Globus pallidus (tissue), 1 donor: ENCODE measurements around the gene RAB15.

ENCODE experiments used
- DNase-seq: peaks from one replicate; pipeline ENCODE4 v3.0.0-alpha.2; 2015; ENCODE audit warnings: low spot score

The RAB15 gene

GRCh38 chr14:64955297-64955696 lies 16.8 kb downstream of the RAB15 start:
- DNase-seq, result no peak

- no peak for DNase-seq
Measured at GRCh38 chr14:64954491-64955240, 17.5 kb downstream of the RAB15 start.

- DNase-seq, result no peak
Measured at GRCh38 chr14:64953661-64954060, 18.5 kb downstream of the RAB15 start.

- DNase-seq, result no peak
Measured at GRCh38 chr14:64953310-64953654, 18.9 kb downstream of the RAB15 start.

- no peak for DNase-seq
Measured at GRCh38 chr14:64952598-64953309, 19.4 kb downstream of the RAB15 start.

GRCh38 chr14:64951724-64952123 lies 20.4 kb downstream of the RAB15 start:
- DNase-seq, result no peak

GRCh38 chr14:64951291-64951690 lies 20.8 kb downstream of the RAB15 start:
- no peak for DNase-seq

- no peak for DNase-seq
Measured at GRCh38 chr14:64950889-64951288, 21.2 kb downstream of the RAB15 start.

- no peak for DNase-seq
Measured at GRCh38 chr14:64948612-64949210, 23.4 kb downstream of the RAB15 start.

GRCh38 chr14:64947710-64948611 lies 24.2 kb downstream of the RAB15 start:
- no peak for DNase-seq

GRCh38 chr14:64946310-64947045 lies 25.7 kb downstream of the RAB15 start:
- DNase-seq, result no peak

GRCh38 chr14:64945431-64946178 lies 26.5 kb downstream of the RAB15 start:
- no peak for DNase-seq

GRCh38 chr14:64944861-64945260 lies 27.3 kb downstream of the RAB15 start:
- DNase-seq, result no peak

- no peak for DNase-seq
Measured at GRCh38 chr14:64944041-64944440, 28.1 kb downstream of the RAB15 start.

GRCh38 chr14:64943556-64943955 lies 28.6 kb downstream of the RAB15 start:
- DNase-seq, result no peak

GRCh38 chr14:64942531-64943111 lies 29.5 kb downstream of the RAB15 start, which contains the start of gene GPX2:
Gene GPX2, minus strand, starts transcription at chr14:64942745. Its CDS starts 19 bp downstream, at chr14:64942726.
- DNase-seq, result no peak

GRCh38 chr14:64940336-64940910 lies 31.7 kb downstream of the RAB15 start:
- no peak for DNase-seq

- DNase-seq, result no peak
Measured at GRCh38 chr14:64939817-64940190, 32.3 kb downstream of the RAB15 start.

GRCh38 chr14:64938972-64939816 lies 32.9 kb downstream of the RAB15 start:
- DNase-seq, result no peak
